Fibroblast of skin of left quadriceps (primary cell): ENCODE data around the gene OR6C4.
"Not testable (repeated sequence)": the region's sequence is repeated elsewhere in the genome, so short reads cannot be mapped to it uniquely, and the experiment has no call there.

Experiments
- DNase-seq, 2 experiments: peaks; one replicate each; pipeline ENCODE4 v3.0.0-alpha.2; 2013; ENCODE audit warnings: low read depth in 2 of 2

OR6C4 gene

GRCh38 chr12:55549302-55549701 lies at the start of gene OR6C4:
Gene OR6C4, plus strand, starts transcription at chr12:55549602. Its CDS starts 1,625 bp downstream, at chr12:55551227.
- DNase-seq = no peak

- no peak for DNase-seq
Observed at GRCh38 chr12:55499810-55500252, 49.6 kb upstream of the OR6C4 start.

DNA sequence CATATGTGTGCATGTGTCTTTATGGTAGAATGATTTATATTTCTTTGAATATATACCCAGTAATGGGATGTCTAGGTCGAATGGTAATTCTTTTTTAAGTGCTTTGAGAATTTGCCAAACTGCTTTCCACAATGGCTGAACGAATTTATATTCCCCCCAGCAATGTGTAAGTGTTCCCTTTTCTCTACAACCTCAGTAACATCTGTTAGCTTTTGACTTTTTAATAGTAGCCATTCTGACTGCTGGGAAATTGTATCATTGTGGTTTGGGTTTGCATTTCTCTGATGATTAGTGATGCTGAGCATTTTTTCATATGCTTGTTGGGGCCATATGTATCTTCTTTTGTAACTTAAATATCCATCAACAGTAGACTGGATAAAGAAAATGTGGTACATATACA lies 47.8 kb upstream of the OR6C4 start:
- no peak for DNase-seq

- no peak for DNase-seq
Observed at GRCh38 chr12:55515696-55516095, 33.7 kb upstream of the OR6C4 start.

GRCh38 chr12:55516391-55516790 lies 33.0 kb upstream of the OR6C4 start:
- DNase-seq = no peak

GRCh38 chr12:55548235-55548634 lies 1.2 kb upstream of the OR6C4 start:
- DNase-seq = not testable (repeated sequence)

- no peak for DNase-seq
Observed at GRCh38 chr12:55548756-55549155, 646 bp upstream of the OR6C4 start.

GRCh38 chr12:55554296-55554695 lies 4.9 kb downstream of the OR6C4 start:
- DNase-seq = no peak

- not testable (repeated sequence) for DNase-seq
Observed at GRCh38 chr12:55570060-55570459, 20.7 kb downstream of the OR6C4 start.

DNA sequence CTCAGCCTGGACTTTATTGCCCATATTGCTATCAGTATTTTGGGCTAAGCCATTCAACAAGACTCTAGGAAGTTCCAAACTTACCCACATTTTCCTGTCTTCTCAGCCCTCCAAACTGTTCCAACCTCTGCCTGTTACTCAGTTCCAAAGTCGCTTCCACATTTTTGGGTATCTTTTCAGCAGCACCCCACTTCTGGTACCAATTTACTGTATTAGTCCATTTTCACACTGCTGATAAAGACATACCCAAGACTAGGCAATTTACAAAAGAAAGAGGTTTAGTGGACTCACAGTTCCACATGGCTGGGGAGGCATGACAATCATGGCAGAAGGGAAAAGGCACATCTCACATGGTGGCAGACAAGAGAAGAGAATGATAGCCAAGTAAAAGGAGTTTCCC lies 21.3 kb downstream of the OR6C4 start:
- not testable (repeated sequence) for DNase-seq

- no peak for DNase-seq
Observed at GRCh38 chr12:55572168-55572567, 22.8 kb downstream of the OR6C4 start, which contains the start of gene OR2AP1. Gene OR2AP1, plus strand, starts transcription at chr12:55572468. Its CDS starts 1,947 bp downstream, at chr12:55574415.

- no peak for DNase-seq
Observed at GRCh38 chr12:55582066-55582465, 32.7 kb downstream of the OR6C4 start.

DNA sequence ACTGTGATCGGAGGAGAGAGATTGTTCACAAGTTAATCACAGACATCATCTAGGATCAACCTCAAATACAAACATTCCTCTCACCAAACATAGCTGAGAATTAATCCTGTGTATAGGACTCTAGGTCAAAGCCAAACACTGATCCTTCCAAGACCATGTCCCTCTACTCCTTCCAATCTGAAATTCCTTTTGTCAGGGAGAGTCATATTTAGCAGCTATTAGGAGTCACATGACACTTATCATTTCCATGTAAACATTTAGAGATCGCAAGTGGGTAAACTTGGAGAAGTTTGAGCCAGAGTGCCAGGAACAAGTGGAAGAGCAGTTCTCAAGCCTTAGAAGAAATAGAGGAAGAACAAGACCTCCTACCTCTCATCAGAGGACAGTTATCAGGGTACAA lies 36.4 kb downstream of the OR6C4 start:
- no peak for DNase-seq

DNA sequence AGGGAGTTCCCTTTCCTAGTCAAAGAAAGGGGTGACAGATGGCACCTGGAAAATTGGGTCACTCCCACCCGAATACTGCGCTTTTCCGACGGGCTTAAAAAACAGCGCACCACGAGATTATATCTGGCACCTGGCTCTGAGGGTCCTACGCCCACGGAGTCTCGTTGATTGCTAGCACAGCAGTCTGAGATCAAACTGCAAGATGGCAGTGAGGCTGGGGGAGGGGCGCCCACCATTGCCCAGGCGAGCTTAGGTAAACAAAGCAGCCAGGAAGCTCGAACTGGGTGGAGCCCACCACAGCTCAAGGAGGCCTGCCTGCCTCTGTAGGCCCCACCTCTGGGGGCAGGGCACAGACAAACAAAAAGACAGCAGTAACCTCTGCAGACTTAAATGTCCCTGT lies 40.8 kb downstream of the OR6C4 start:
- not testable (repeated sequence) for DNase-seq
